Measurements from ENCODE around the gene CENPA. TPM values are rescaled to one million over a fixed set of nuclear protein-coding genes. Genes with fewer than 3 reads are reported as not detected.
"Not testable (repeated sequence)": the region's sequence is repeated elsewhere in the genome, so short reads cannot be mapped to it uniquely, and the experiment has no call there.

The CENPA gene
- polyA plus RNA-seq, 4 donors, result 14.9 to 18.9 (median 16.3) TPM

DNA sequence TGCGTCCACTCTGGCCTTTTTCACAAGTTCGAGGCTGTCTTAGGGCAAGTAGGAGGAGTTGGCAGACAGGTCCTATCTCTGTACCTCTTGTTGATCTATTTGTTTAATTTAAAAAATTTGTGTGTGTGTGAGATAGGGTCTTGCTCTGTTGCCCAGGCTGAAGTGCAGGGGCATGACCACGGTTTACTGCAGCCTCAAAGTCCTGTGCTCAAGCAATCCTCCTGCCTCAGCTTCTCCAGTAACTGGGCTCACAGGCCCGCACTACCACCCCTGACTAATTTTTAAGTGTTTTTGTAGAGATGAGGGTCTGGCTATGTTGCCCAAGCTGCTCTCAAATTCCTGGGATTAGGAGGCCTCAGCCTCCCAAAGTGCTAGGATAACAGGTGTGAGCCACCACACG, 26.0 kb upstream of the CENPA start:
- no peak for DNase-seq (ENCODE audit: low read depth in 4 of 4, low spot score in 3 of 4)

DNA sequence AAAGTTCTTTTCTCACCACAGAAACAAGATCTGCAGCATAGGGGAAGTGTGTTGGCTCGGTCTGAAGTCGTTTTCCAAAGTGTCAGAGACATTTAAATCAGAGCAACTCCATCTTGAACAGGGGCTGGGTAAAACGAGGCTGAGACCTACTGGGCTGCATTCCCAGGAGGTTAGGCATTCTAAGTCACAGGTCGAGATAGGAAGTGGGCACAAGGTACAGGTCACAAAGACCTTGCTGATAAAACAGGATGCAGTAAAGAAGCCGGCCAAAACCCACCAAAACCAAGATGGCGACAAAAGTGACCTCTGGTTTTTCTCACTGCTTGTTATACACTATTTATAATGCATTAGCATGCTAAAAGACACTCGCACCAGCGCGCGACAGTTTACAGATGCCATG, 24.9 kb upstream of the CENPA start:
- not testable (repeated sequence) for DNase-seq (ENCODE audit: low read depth in 4 of 4, low spot score in 3 of 4)

DNA sequence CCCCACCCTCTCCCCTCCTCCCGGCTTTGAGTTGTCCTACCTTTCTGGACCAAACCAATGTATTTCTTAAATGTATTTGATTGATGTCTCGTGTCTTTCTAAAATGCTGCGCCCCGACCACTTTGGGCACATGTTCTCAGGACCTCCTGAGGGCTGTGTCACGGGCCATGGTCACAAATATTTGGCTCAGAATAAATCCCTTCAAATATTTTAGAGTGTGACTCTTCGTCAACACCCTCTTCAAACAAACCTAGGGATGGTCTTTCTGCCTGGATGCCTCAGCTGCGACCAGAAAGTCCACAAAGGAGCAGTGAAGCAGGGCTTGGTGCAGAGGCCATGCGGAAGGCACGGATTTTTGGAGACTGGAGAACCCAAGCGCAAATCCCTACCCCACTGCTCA, 22.8 kb upstream of the CENPA start:
- no peak for DNase-seq (ENCODE audit: low read depth in 4 of 4, low spot score in 3 of 4)

DNA sequence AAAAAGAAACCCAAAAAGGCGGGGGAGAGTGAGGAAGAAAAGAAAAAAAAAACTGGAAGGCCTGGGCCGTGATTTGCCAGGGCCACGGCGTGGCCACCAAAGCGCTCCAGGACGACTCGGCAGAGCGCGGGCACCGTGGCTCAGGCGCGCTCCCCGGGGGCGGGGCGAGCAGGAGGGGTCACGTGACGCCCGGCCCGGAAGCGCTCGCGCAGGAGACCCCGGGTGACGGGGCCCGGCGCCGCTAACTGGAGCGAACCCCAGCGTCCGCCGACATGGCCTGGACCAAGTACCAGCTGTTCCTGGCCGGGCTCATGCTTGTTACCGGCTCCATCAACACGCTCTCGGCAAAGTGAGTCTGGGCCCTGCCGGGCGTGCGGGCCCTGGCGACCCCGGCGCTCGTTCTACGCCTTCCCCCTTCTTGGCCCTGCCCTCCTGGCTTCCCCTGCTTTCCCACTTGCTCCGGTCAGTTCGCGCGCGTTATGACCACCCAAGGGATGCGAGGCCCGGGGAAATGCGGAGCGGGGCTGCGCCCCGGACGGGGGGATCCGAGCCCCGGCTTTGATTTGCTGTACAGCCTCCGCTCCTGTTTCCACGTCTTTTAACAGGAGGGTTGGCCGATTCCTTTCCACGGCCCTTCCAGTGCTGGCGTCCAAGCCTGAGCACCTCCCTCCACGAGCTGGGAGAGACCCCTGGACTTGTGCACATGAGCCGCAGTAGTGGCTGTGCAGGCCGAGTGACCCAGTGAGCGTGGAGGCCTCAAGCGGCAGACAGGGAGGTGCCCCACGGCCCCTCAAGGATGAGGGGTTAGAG, 21.6 kb upstream of the CENPA start, which contains the start of gene SLC35F6:
Gene SLC35F6 (plus strand): TSS at position 207 of the 810 bp plus-strand sequence. CDS start 66 bp downstream, at position 273.
- peak; percentile 56 to 68 (median 63) for DNase-seq (ENCODE audit: low read depth in 4 of 4, low spot score in 3 of 4)

DNA sequence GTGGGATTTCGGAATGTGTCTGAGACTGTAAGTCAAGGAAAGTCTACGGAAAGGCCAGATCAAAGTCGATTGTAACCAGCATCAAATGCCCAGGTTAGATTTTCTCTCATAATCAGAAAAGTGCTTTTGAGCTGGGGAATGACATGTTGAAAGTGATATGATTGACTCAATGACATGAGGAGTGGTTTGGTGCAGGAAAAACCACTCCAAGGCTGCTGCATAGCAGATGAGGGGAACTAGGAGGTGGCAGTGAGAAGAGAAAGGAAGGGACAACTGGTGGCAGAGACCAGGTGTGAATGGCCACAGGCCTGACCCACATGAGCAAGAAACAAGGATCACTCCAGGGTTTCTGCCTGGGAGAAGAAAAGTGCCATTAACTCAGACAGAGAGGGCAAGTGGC, 20.9 kb upstream of the CENPA start:
- DNase-seq (ENCODE audit: low read depth in 4 of 4, low spot score in 3 of 4), result no peak

DNA sequence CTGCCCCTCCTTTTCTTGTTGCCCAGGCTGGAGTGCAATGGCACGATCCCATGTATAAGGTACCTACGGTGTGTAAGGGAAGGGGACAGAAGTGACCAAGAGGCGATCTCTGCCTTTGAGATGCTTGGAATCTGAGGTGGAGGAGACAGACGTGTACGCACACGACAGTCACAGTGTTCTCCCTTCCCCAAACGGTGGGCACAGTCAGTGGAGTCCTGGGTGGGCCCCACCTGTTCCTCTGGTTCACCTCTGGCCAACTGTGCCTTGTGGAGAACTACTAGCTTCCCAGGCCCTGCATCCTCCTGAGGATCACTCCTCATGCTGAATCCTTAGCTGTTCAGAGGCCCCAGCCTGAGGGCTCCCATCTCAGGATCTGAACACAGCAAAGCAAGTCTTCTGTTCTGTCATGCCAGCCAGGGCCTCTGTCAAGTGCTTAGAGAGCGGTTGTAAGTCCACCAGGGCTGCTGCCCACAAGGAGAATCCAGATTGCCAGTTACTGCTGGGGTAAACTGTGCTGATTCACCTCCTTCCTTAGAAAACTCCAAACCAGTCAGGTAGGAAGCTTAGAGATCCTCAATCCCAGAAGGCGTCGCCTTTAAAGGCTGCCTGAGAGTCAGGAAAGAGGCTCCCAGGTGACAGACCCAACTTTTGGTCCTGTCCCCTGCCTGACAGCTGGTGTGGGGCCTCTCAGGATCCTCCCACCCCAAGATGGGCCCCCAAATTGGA, 20.2 kb upstream of the CENPA start:
- DNase-seq (ENCODE audit: low read depth in 4 of 4, low spot score in 3 of 4), result no peak

DNA sequence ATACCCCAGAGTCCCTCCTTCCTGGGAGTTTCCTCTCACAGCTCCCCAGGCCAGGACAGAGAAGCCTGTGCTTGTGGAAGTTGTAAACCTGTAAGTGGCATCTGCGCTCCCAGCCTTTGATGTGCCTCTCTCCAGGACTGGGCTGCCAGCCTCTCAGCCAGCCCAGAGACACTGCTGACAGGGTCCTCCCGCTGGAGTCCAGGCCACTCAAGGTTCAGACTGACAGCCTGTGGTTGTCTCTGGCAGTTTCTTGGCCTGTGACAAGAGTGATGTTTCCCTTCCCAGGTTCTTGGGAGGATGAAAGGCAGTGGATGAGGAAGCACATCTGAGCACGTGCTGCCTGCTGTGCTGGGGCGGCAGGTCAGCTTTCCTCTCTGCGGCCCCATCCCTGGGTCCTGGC, 18.7 kb upstream of the CENPA start:
- no peak for DNase-seq (ENCODE audit: low read depth in 4 of 4, low spot score in 3 of 4)

DNA sequence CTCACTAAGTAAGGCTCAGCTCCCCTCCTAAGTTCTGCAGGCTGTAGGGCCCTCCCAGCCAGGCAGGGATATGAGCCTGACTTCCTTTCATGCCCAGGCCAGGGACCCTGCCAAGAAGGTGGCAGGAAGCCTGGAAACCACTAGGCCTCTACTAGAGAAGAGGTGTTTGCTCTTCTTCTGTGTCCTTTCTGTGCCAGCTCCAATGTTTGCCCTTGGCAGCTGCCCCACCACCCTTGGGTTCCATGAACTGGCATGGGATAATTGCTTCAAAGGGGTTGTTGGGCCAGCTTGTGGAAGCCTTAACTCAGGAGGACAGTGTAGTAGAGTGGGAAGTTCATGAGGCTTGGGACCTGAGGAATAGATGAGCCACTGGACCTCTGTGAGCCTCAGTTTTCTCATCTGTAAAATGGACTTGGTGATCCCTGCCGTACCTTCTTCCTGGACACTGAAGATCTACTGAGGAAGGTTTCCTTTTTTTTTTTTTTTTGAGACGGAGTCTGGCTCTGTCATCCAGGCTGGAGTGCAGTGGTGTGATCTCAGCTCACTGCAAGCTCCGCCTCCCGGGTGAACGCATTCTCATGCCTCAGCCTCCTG, 17.9 kb upstream of the CENPA start:
- DNase-seq (ENCODE audit: low read depth in 4 of 4, low spot score in 3 of 4), result no peak

DNA sequence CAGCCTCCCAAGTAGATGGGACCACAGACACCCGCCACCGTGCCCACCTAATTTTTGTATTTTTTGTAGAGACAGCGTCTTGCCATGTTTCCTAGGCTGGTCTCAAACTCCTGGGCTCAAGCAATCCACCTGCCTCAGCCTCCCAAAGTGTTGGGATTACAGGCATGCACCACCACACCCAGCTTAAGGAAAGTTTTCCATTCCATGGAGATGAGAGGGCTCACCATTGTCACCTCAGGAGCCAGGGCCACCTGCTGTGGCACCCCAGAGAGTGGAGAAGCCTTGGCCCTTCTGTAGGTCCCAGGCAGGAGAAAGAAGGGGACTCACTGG, 17.1 kb upstream of the CENPA start:
- DNase-seq (ENCODE audit: low read depth in 4 of 4, low spot score in 3 of 4), result no peak

DNA sequence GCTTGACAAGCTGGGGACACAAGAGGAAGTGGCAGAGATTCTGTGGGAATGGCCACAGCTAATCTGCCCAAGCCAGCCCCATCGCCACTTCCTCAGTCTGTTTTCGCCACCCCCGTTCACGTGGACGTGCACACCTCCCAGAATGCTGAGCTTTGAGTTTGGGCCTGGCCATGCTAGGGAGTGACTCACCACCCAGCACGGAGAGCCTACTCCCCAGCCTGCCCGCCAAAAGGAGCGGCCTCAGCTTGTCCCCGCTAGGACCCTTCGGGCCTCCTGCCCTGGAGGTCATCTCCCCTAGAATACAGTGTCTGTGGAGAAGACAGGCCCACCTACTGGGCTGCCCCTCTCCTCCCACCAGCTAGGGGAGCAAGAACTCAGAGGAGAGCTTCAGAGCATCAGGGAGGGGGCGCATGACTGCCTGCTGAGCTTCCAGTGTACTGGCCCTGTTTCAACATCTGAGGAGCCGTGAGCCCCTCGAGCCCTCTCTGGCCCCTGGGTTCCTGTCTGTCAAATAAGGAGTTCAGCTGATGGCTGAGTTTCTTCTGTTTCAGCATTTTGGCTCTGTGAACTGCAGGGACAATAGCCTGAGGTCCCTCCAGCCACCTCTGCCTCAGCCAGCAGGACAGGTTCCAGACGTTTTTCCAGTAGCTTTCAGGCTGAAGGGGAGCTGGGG, 16.6 kb upstream of the CENPA start:
- DNase-seq (ENCODE audit: low read depth in 4 of 4, low spot score in 3 of 4), result no peak

DNA sequence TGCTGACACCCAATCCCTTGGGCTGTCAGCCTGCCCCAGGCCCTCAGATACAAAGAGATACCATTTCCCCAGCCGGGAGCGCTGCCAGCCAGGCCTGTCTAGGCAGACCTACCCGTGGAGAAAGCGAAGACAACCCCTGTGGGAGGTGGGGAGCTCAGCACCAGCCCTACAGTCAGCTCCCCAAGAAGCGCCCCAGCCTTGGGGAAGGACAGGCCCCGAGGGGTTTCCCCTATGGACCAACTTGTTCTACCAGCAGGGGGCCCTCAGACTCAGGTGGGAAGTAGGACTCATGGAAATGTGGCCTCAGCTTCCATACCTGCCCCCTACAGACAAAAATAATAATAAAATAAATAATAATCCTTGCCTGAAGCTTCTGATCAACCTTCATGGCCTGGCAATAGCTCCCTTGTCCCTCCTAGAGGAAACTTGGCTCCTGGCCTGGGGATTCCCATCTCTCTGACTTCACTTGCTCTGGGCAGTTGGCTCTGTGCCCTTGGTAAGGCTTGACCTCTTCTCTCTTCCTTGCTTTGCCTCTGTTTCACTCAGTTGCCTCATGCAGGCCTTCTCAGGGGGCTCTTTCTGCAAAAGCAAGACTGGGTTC, 14.8 kb upstream of the CENPA start:
- no peak for DNase-seq (ENCODE audit: low read depth in 4 of 4, low spot score in 3 of 4)

DNA sequence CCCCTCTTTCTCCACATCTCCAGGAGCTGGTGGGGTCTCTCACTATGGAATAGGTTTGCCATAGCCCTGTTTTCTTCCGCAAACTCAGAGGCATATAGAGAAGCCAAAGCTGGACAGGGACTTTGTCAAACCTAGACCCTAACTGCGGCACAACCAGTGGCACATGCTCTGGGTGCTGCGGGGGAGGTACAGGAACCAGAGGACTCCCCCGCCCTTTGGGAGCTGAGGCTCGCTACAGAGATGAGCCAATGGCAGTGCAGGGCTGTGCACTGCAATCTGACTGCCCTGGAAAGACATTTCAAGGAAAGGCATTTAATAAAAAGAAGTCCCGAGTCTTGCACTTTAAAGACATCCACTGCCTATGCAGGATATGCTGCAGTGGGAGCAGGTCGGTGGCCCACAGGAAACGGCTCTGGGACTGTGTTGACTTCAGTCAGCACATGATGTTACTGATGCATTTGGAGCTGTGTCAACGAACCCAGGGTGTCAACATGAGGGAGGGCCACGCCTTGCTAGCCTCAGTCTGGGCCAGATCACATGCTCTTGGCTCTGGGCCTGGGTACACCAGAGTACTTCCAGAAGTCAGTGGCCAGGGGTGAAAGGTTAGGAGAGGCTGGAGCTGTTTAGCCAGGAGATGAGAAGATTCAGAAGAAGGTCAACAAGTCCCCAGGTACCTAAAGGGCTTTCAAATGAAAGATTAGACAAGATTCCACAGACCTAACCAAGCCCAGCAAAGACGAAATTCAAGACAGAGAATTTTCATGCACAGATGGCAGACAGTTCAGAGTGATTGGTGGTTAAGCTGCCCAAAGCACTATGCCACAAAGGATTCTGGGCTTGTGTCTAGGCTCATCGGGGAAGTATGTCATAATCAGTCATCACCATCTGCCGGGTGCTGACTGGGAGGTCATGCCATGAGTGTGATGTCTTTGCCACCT, 13.5 kb upstream of the CENPA start:
- DNase-seq (ENCODE audit: low read depth in 4 of 4, low spot score in 3 of 4), result no peak

DNA sequence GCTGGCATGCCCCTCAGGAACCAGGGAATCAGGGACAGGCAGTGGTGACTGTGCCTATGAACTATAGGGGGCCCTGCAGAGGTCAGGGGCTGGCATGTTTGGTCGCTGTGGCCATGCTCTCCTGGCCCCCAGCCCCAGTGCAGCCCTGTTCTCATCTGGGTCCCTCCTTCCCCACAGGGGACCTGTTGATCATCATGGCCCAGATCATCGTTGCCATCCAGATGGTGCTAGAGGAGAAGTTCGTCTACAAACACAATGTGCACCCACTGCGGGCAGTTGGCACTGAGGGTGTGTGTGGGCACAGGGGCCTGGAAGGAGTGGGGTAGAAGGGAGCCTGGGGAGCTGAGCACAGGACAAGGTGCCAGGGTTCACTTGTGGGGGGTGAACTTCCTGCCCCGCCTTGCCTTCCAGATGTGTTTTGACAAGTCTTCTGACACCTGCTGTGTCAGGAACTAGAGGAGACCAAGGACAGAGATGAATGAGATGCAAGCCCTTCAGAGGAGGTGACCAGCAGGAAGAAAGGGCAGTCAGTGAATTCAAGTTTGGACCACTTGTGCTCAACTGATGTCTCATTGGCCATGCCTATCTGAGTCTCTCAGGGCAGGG, 9.6 kb upstream of the CENPA start:
- DNase-seq (ENCODE audit: low read depth in 4 of 4, low spot score in 3 of 4), result no peak

DNA sequence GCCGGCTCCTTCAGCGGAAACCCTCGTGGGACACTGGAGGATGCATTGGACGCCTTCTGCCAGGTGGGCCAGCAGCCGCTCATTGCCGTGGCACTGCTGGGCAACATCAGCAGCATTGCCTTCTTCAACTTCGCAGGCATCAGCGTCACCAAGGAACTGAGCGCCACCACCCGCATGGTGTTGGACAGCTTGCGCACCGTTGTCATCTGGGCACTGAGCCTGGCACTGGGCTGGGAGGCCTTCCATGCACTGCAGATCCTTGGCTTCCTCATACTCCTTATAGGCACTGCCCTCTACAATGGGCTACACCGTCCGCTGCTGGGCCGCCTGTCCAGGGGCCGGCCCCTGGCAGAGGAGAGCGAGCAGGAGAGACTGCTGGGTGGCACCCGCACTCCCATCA, 7.8 kb upstream of the CENPA start:
- DNase-seq (ENCODE audit: low read depth in 4 of 4, low spot score in 3 of 4), result no peak

DNA sequence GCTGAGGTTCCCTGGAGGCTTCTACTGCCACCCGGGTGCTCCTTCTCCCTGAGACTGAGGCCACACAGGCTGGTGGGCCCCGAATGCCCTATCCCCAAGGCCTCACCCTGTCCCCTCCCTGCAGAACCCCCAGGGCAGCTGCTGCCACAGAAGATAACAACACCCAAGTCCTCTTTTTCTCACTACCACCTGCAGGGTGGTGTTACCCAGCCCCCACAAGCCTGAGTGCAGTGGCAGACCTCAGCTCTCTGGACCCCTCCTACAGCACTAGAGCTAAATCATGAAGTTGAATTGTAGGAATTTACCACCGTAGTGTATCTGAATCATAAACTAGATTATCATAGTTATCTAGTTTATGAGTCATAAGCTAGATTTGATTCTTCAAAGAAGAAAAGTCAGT, 7.3 kb upstream of the CENPA start:
- DNase-seq (ENCODE audit: low read depth in 4 of 4, low spot score in 3 of 4), result no peak

DNA sequence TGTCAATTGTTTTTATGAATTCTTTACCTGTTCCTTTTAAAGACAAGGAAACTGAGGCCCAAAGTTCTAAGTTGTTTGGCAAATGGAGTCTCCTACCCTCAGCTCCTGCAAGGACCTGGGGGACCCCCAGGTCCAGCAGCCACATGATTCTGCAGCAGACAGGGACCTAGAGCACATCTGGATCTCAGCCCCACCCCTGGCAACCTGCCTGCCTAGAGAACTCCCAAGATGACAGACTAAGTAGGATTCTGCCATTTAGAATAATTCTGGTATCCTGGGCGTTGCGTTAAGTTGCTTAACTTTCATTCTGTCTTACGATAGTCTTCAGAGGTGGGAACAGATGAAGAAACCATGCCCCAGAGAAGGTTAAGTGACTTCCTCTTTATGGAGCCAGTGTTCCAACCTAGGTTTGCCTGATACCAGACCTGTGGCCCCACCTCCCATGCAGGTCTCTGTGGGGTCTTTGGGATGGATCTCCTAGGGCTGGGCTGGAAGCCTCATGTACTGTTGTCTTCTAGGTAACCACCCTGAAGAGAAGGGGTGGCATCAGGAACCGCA, 5.6 kb upstream of the CENPA start:
- DNase-seq (ENCODE audit: low read depth in 4 of 4, low spot score in 3 of 4), result no peak

DNA sequence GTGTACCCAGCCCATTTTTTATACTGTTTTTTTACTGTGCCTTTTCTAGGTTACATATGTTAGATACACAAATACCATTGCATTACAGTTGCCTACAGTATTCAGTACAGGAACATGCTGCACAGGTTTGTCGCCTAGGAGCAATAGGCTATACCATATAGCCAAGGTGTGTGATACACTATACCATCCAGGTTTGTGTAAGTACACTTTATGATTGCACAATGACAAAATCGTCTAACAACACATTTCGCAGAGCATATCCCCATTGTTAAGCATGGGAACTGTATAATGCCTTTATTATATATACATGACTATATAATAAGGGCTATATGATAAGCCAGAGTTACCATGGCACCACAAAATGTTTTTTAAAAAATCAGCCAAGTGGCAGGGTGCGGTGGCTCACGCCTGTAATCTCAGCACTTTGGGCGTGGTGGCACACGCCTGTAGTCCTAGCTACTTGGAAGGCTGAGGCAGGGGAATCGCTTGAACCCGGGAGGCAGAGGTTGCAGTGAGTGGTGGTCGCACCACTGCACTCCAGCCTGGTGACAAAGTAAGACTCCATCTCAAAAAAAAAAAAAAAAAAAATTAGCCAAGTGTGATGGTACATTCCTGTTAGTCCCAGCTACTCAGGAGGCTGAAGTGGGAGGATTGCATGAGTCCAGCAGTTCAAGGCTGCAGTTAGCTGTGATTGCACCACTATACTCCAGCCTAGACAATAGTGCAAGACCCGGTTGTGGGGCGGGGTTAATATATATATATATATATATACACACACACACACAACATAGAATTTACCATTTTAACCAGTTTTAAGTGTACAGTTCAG, 2.8 kb upstream of the CENPA start:
- no peak for DNase-seq (ENCODE audit: low read depth in 4 of 4, low spot score in 3 of 4)

DNA sequence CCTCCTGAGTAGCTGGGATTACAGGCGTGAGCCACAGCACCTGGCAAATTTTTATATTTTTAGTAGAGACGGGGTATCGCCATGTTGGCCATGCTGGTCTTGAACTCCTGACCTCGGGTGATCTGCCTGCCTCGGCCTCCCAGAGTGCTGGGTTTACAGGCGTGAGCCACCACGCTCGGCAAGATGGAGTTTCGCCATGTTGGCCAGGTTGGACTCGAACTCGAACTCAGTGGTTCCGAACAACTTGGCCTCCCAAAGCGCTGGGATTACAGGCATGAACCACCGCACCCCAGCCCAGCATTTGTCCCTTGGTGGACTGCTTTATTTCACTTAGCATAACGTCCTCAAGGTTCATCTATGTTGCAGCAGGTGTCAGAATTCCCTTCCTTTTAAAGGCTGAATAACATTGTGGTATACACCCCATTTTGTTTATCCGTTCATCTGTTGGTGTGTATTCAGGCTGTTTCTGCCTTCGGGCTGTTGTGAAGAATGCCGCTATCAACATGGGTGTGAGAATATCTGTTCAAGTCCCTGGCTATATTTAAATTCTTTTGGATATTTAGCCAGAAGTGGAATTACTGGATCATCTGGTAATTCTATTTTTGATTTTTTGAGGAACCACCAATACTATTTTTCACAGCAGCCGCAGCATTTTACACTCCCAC, 1.2 kb upstream of the CENPA start:
- DNase-seq (ENCODE audit: low read depth in 4 of 4, low spot score in 3 of 4), result no peak
